Psoas muscle (tissue), 8 donors: Measurements from ENCODE around the gene PSTK. TPM values are rescaled to one million over a fixed set of nuclear protein-coding genes. Genes with fewer than 3 reads are reported as not detected.

Source experiments
- ATAC-seq, 4 donors: fragments of 200-7000 bp; cut with Tn5 transposase; one replicate each; pipeline ENCODE4 v1.9.1; 2020; ENCODE audit warnings: moderate library complexity in 3 of 4, mild to moderate bottlenecking in 2 of 4
- DNase-seq, 2 donors: peaks; one replicate each; pipeline ENCODE4 v3.0.0-alpha.2; 2020
- H3K27ac ChIP-seq: fragments of 200-600 bp; one replicate; pipeline ENCODE4 v1.8.0; 2022
- H3K27me3 ChIP-seq, 3 donors: fragments of 200-600 bp in 1 of 3; one replicate each; pipeline versions ENCODE4 v1.6.1 to v1.8.0; 2013 to 2022; ENCODE audit warnings: low read length in 2 of 3, mild to moderate bottlenecking in 2 of 3, moderate library complexity in 1 of 3; ENCODE audit not compliant: insufficient read depth in 3 of 3
- H3K36me3 ChIP-seq, 2 donors: fragments of 200-600 bp in 1 of 2; one replicate each; pipeline versions ENCODE4 v1.6.1 to v1.8.0; 2013 to 2022; ENCODE audit warnings: low read depth in 1 of 2, mild to moderate bottlenecking in 1 of 2, moderate library complexity in 1 of 2; ENCODE audit not compliant: insufficient read depth in 1 of 2
- H3K4me1 ChIP-seq: fragments of 200-600 bp; one replicate; pipeline ENCODE4 v1.8.0; 2022
- H3K4me3 ChIP-seq: fragments of 200-600 bp; one replicate; pipeline ENCODE4 v1.8.0; 2022; ENCODE audit warnings: mild to moderate bottlenecking
- H3K9me3 ChIP-seq: fragments of 200-600 bp; one replicate; pipeline ENCODE4 v1.8.0; 2022
- CTCF ChIP-seq: fragments of 200-600 bp; IDR thresholded peaks from one replicate; pipeline ENCODE4 v1.8.0; 2022; ENCODE audit warnings: antibody characterized with exemption
- WGBS, 3 donors: extraction: QIAGEN DNeasy Blood & Tissue Kit; methylation state at CpG; one replicate each; pipeline versions ENCODE4 v1.1.6 to v1.1.7; 2013; 5-methylcytosine and 5-hydroxymethylcytosine counted together
- intact Hi-C, 2 donors: fragments of 100-400 bp; cut with DNase I; formaldehyde crosslinking; loops; one replicate each; pipeline versions ENCODE4 v1.11.0 to v1.14.2; 2022
- polyA plus RNA-seq, 3 donors: library from polyadenylated mRNA; stranded (reverse); fragments of 200-250 nt; gene quantifications; one replicate each; pipeline ENCODE4 v1.2.3, GENCODE V29; 2013
- total RNA-seq, 4 donors: library from RNA; stranded (reverse); fragmentation: NEBNext Ultra II Directional in 2 of 4; extraction: Animal tissue kit (Norgen Biotek cat#: 25700) in 2 of 4; gene quantifications; one replicate each; pipeline versions ENCODE4 v1.2.1 to v1.2.4, GENCODE V29; 2021 to 2023
- donor health status: healthy with polysubstance abuse.
- donor health status: DM: no; HTN: no; CAD: no; lungs with moderate emphysema.
- donor health status: Bipolar disorder and iron deficiency.
- donor health status: healthy.
- donor health status: DM: yes; HTN: yes; CAD: no.
- donor health status: DM: no; HTN: no; CAD: no.
- donor health status: DM: no; HTN: no; CAD: no.
- donor health status: DM: yes; HTN: yes; CAD: no.

Gene PSTK
- total and polyA plus RNA-seq, 7 donors, result 3.3 to 8.3 (median 5.2) TPM

- H3K27me3 ChIP-seq, result no peaks in the 10 kb centered on the region
- WGBS, 3 donors, result 0 to 1% (median 1%) methylated on average over 63 to 68 of the region's 68 CpGs
- intact Hi-C loops, result loop anchor here in 1 of 2 donors (2.0 to 5.0 kb wide), 3 partner anchors 26 to 144 kb away; partner anchors contain the start of gene BUB3
- peaks cover 44% of the 10 kb centered on the region for H3K4me1 ChIP-seq
- DNase-seq (peak; percentile 95 to 98), ATAC-seq (peak; percentile 95 to 98 (median 98))
- no peak for TF ChIP-seq CTCF
- H3K36me3 ChIP-seq, result peaks cover 0 to 5% of the 10 kb centered on the region in 2 donors
- no peaks in the 10 kb centered on the region for H3K9me3 ChIP-seq
- H3K27ac ChIP-seq, result peak within 1 kb of the TSS; percentile 98
- H3K4me3 ChIP-seq, result peak within 1 kb of the TSS; percentile 100
Measured at GRCh38 chr10:123008355-123009104, 28.3 kb downstream of the PSTK start, which contains the start of the genes ACADSB and IKZF5. Gene ACADSB, plus strand, starts transcription at chr10:123009006. Its CDS starts 24 bp downstream, at chr10:123009030. Gene IKZF5, minus strand, starts transcription at chr10:123008795. Its CDS starts 10,170 bp downstream, at chr10:122998625.

- ATAC-seq (peak in 1 of 4 donors; percentile 22), DNase-seq (peak; percentile 24 to 60)
- WGBS, 3 donors, result 0 to 2% (median 1%) methylated on average over 28 to 34 of the region's 34 CpGs
- peak overlapping the region; percentile 100 for H3K4me3 ChIP-seq
- H3K27ac ChIP-seq, result peak overlapping the region; percentile 68
- TF ChIP-seq CTCF, result no peak
- no peaks in the 10 kb centered on the region for H3K27me3 ChIP-seq
- intact Hi-C loops, result loop anchor here in 1 of 2 donors (2.0 to 5.0 kb wide), 3 partner anchors 26 to 143 kb away; partner anchors contain the start of gene BUB3
- peaks cover 0 to 5% of the 10 kb centered on the region in 2 donors for H3K36me3 ChIP-seq
- no peaks in the 10 kb centered on the region for H3K9me3 ChIP-seq
- peaks cover 42% of the 10 kb centered on the region for H3K4me1 ChIP-seq
Measured at GRCh38 chr10:123009105-123009820, 29.1 kb downstream of the PSTK start.

- Histone ChIP-seq H3K36me3 (peaks cover 0 to 5% of the 10 kb centered on the region in 2 donors), H3K4me1 (peaks cover 17% of the 10 kb centered on the region), H3K4me3 (no peak overlapping the region), H3K9me3 (no peaks in the 10 kb centered on the region), H3K27ac (no peak overlapping the region), H3K27me3 (no peaks in the 10 kb centered on the region)
- intact Hi-C loops, result loop anchor here in 1 of 2 donors (10.0 kb wide), 1 partner anchor 143 kb away; the partner anchor contains the start of gene BUB3
- 76 to 90% (median 82%) methylated on average over 3 of the region's 3 CpGs for WGBS, 3 donors
- ATAC-seq (no peak), DNase-seq (no peak)
- no peak for TF ChIP-seq CTCF
Measured at GRCh38 chr10:123011987-123012386, 31.8 kb downstream of the PSTK start.

GRCh38 chr10:123013456-123014419 lies 33.5 kb downstream of the PSTK start:
- intact Hi-C loops, result loop anchor here in 1 of 2 donors (10.0 kb wide), 1 partner anchor 141 kb away; the partner anchor contains the start of gene BUB3
- peaks cover 0 to 5% of the 10 kb centered on the region in 2 donors for H3K36me3 ChIP-seq
- WGBS, 3 donors, result 94 to 96% (median 95%) methylated on average over 35 to 43 of the region's 43 CpGs
- no peaks in the 10 kb centered on the region for H3K9me3 ChIP-seq
- ATAC-seq (no peak), DNase-seq (no peak)
- H3K4me1 ChIP-seq, result peaks cover 12% of the 10 kb centered on the region
- H3K27me3 ChIP-seq, result no peaks in the 10 kb centered on the region
- no peak overlapping the region for H3K4me3 ChIP-seq
- no peak for TF ChIP-seq CTCF
- no peak overlapping the region for H3K27ac ChIP-seq
